B cell (primary cell): Measurements from ENCODE around the gene JARID2. TPM values are rescaled to one million over a fixed set of nuclear protein-coding genes. Genes with fewer than 3 reads are reported as not detected.

Experiments used
- ATAC-seq: fragments of 200-7000 bp; cut with Tn5 transposase; one replicate; pipeline ENCODE4 v1.10.0; 2021; ENCODE audit warnings: low read depth, mild to moderate bottlenecking, moderate number of reproducible peaks, moderate library complexity
- CTCF ChIA-PET: fragments of 350-600 bp; sonication (Branson Sonifier 250); formaldehyde crosslinking; loops from one replicate; lab custom pipeline; 2021; ENCODE audit warnings: antibody characterized with exemption, inconsistent platforms; lab: Charles Lee
- POLR2A ChIA-PET: fragments of 350-600 bp; sonication (Branson Sonifier 250); formaldehyde crosslinking; loops from one replicate; lab custom pipeline; 2021; ENCODE audit warnings: antibody characterized with exemption; lab: Charles Lee
- DNase-seq: peaks from one replicate; pipeline ENCODE4 v3.0.0; 2013
- H2AFZ ChIP-seq: 2 replicates; pipeline ENCODE4 v1.6.1; 2012; ENCODE audit warnings: mild to moderate bottlenecking, low read depth, low read length; ENCODE audit not compliant: insufficient read depth, poor library complexity, severe bottlenecking
- H3K27ac ChIP-seq, 2 donors: 1 replicate in 1 of 2; 2 replicates in 1 of 2; pipeline ENCODE4 v1.5.1; 2012 to 2013; ENCODE audit warnings: low read length in 2 of 2, mild to moderate bottlenecking in 2 of 2, moderate library complexity in 1 of 2
- H3K27me3 ChIP-seq, 4 experiments: fragments of 200-600 bp in 1 of 4; sonication (generic) in 1 of 4; replicated peaks in 1 of 4; 1 replicate in 2 of 4; 2 replicates in 2 of 4; pipeline versions ENCODE4 v1.6.1 to v1.7.0; 2013 to 2016; ENCODE audit warnings: low read length in 3 of 4, mild to moderate bottlenecking in 2 of 4, mixed read lengths in 1 of 4, moderate library complexity in 1 of 4; ENCODE audit not compliant: insufficient read depth in 4 of 4, control insufficient read depth in 3 of 4; ENCODE audit errors: control extremely low read depth in 1 of 4
- H3K36me3 ChIP-seq, 2 experiments: replicated peaks in 1 of 2; 1 replicate in 1 of 2; 2 replicates in 1 of 2; pipeline versions ENCODE4 v1.6.1 to v1.7.1; 2013; ENCODE audit warnings: low read length in 1 of 2; ENCODE audit not compliant: insufficient read depth in 2 of 2, control insufficient read depth in 1 of 2; ENCODE audit errors: control extremely low read depth in 1 of 2, extremely low read depth in 1 of 2
- H3K4me1 ChIP-seq, 2 donors: fragments of 200-600 bp in 1 of 2; sonication (generic) in 1 of 2; 1 replicate in 1 of 2; 2 replicates in 1 of 2; pipeline versions ENCODE4 v1.5.1 to v1.6.1; 2013 to 2017; ENCODE audit warnings: low read length in 2 of 2; ENCODE audit not compliant: control insufficient read depth in 2 of 2, insufficient read depth in 2 of 2
- H3K4me2 ChIP-seq: replicated peaks from 2 replicates; pipeline ENCODE3; 2012; ENCODE audit warnings: mild to moderate bottlenecking, low read depth, low read length; ENCODE audit not compliant: poor library complexity, severe bottlenecking
- H3K4me3 ChIP-seq, 5 experiments: fragments of 200-600 bp in 1 of 5; sonication (generic) in 1 of 5; 1 replicate in 3 of 5; 2 replicates in 2 of 5; pipeline versions ENCODE4 v1.5.1 to v1.7.0; 2011 to 2016; ENCODE audit warnings: low read length in 4 of 5, mild to moderate bottlenecking in 4 of 5, low read depth in 2 of 5, control low read depth in 1 of 5, moderate library complexity in 1 of 5; ENCODE audit not compliant: insufficient read depth in 1 of 5; ENCODE audit errors: control extremely low read depth in 1 of 5, extremely low read depth in 1 of 5
- H3K79me2 ChIP-seq: fragments of 200-600 bp; sonication (generic); one replicate; pipeline ENCODE4 v1.6.0; 2016; ENCODE audit warnings: low read length; ENCODE audit not compliant: control insufficient read depth, insufficient read depth
- H3K9ac ChIP-seq: fragments of 200-600 bp; sonication (generic); 2 replicates; pipeline ENCODE4 v1.6.1; 2017; ENCODE audit warnings: mild to moderate bottlenecking, low read length, moderate library complexity
- H3K9me3 ChIP-seq, 3 donors: one replicate each; pipeline versions ENCODE4 v1.6.1 to v1.7.1; 2013; ENCODE audit warnings: low read length in 2 of 3; ENCODE audit not compliant: control insufficient read depth in 2 of 3, insufficient read depth in 1 of 3; ENCODE audit errors: control extremely low read depth in 1 of 3
- H4K20me1 ChIP-seq: 2 replicates; pipeline ENCODE4 v1.6.0; 2012; ENCODE audit warnings: mild to moderate bottlenecking, low read length; ENCODE audit not compliant: insufficient read depth, control insufficient read depth, poor library complexity, severe bottlenecking
- H3K27ac Mint-ChIP-seq: one replicate; pipeline ENCODE4 v1.8.0; 2021; ENCODE audit warnings: mixed read lengths
- H3K27me3 Mint-ChIP-seq: one replicate; pipeline ENCODE4 v1.8.0; 2021; ENCODE audit warnings: mixed read lengths
- H3K4me1 Mint-ChIP-seq: one replicate; pipeline ENCODE4 v1.8.0; 2021; ENCODE audit warnings: mixed read lengths
- H3K4me3 Mint-ChIP-seq: one replicate; pipeline ENCODE4 v1.8.0; 2021; ENCODE audit warnings: mixed read lengths
- H3K9me3 Mint-ChIP-seq: one replicate; pipeline ENCODE4 v1.8.0; 2022; ENCODE audit warnings: mixed read lengths; ENCODE audit not compliant: insufficient read depth
- EZH2 ChIP-seq: IDR thresholded peaks from 2 replicates; pipeline ENCODE4 v1.6.1; 2012; ENCODE audit warnings: borderline replicate concordance, low read depth, mild to moderate bottlenecking, moderate library complexity, low read length; ENCODE audit not compliant: insufficient read depth, poor library complexity, severe bottlenecking
- WGBS: methylation state at CpG from one replicate; pipeline ENCODE4 v1.1.5; 2013; ENCODE audit warnings: missing lambda C conversion rate; ENCODE audit not compliant: insufficient coverage; 5-methylcytosine and 5-hydroxymethylcytosine counted together
- intact Hi-C: fragments of 100-400 bp; cut with micrococcal nuclease; formaldehyde crosslinking; loops from one replicate; pipeline ENCODE4 v1.10.0; 2022
- polyA plus RNA-seq: library from polyadenylated mRNA; depleted of rRNA; stranded (reverse); fragments of >200 nt; gene quantifications from 2 replicates; pipeline ENCODE4 v1.2.3, GENCODE V29; 2012
- total RNA-seq, 2 donors: library from RNA; stranded (reverse); fragments of 120-200 nt in 1 of 2; gene quantifications; 1 replicate in 1 of 2; 2 replicates in 1 of 2; pipeline versions ENCODE4 v1.2.3 to v1.2.4, GENCODE V29; 2013 to 2022
- TF ChIP-seq, protein P1 (sequence below): fragments of 200-600 bp; IDR thresholded peaks from one replicate; pipeline ENCODE4 v1.8.0; 2022; ENCODE audit warnings: antibody characterized with exemption, mild to moderate bottlenecking

JARID2 gene
- total and polyA plus RNA-seq, 2 donors (not counting 1 experiment from before 2014, with no cell fraction given) = 11.0 to 58.1 TPM

DNA sequence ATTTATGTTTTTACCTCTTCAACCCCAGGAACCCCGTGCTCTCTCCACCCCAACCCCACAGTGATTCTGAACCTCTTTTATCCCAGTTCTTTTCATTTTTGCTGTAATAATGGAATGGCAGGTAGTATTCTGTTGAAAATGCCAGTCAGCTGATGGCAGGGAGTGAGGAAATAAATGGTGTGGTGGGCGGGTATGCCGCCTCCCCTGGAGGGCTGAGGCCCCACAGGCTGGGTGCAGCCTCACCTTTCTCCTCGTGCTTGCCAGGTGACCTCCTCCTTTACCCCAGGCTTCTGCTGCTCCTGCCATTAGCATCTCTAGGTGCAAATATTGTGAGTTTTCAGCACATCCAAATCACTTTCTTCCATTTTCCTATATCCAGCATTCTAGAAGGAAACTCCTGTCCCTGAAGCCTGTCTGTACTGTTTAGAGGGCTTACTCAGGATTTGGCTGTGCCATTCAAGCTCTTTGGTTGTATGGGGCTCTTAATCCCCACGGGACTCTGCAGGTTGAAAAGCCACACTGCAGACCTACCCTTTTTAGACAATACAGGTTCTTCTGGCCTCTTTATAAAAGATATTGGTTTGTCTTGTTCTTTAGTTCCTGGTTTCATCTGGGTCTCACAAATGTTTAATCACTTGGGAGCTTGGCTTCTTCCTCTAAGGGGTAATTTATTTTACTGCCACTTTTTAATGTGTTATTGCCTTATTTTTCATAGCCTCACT is 201.8 kb downstream of the JARID2 start:
- peak overlapping the region in 1 of 2 donors; percentile 16 for H3K27ac ChIP-seq

More for the DNA sequence above, 201.8 kb downstream of the JARID2 start:
- ChIA-PET POLR2A (no interaction called here), CTCF (interaction anchor here (0.6 to 1.9 kb wide), 4 partner anchors 9 to 391 kb away, joined by 3 to 7 read pairs (median 5); no protein-coding TSS in a partner anchor)
- no peak overlapping the region for H3K4me3 Mint-ChIP-seq
- no peaks in the 10 kb centered on the region for H3K9me3 ChIP-seq
- no CpG with 5 or more reads among the region's 5 CpGs for WGBS
- H3K9me3 Mint-ChIP-seq = no peaks in the 10 kb centered on the region
- H3K4me3 ChIP-seq = no peak overlapping the region
- DNase-seq = no peak
- no peak overlapping the region for H2AFZ ChIP-seq
- H4K20me1 ChIP-seq = peaks cover 17% of the 10 kb centered on the region
- peaks cover 0 to 11% of the 10 kb centered on the region in 2 experiments for H3K36me3 ChIP-seq
- peaks cover 71% of the 10 kb centered on the region for H3K4me1 Mint-ChIP-seq
- no peaks in the 10 kb centered on the region for H3K27me3 Mint-ChIP-seq
- peak overlapping the region; percentile 10 for H3K4me2 ChIP-seq
- ATAC-seq = no peak
- peaks cover 97% of the 10 kb centered on the region for H3K79me2 ChIP-seq
- peak overlapping the region; percentile 70 for H3K27ac Mint-ChIP-seq
- no peaks in the 10 kb centered on the region for H3K27me3 ChIP-seq
- peaks cover 38 to 39% of the 10 kb centered on the region in 2 donors for H3K4me1 ChIP-seq
- intact Hi-C loops = loop anchor here (10.0 kb wide), 1 partner anchor 113 kb away; no protein-coding TSS in a partner anchor
- TF ChIP-seq EZH2 = no peak
- TF ChIP-seq, protein P1, sequence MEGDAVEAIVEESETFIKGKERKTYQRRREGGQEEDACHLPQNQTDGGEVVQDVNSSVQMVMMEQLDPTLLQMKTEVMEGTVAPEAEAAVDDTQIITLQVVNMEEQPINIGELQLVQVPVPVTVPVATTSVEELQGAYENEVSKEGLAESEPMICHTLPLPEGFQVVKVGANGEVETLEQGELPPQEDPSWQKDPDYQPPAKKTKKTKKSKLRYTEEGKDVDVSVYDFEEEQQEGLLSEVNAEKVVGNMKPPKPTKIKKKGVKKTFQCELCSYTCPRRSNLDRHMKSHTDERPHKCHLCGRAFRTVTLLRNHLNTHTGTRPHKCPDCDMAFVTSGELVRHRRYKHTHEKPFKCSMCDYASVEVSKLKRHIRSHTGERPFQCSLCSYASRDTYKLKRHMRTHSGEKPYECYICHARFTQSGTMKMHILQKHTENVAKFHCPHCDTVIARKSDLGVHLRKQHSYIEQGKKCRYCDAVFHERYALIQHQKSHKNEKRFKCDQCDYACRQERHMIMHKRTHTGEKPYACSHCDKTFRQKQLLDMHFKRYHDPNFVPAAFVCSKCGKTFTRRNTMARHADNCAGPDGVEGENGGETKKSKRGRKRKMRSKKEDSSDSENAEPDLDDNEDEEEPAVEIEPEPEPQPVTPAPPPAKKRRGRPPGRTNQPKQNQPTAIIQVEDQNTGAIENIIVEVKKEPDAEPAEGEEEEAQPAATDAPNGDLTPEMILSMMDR = no peak
- no peak overlapping the region for H3K9ac ChIP-seq
